ENCODE results near the gene METTL6.

Gene METTL6

GRCh38 chr3:15451216-15452113 is 24.1 kb upstream of the METTL6 start:
- Histone ChIP-seq H3K9me3 (ENCODE audit: control insufficient read depth in 1 of 2, low read length in 2 of 2) (no peaks in the 10 kb centered on the region), H3K4me1 (ENCODE audit: control insufficient read depth in 1 of 2, insufficient read depth in 2 of 2, low read length in 2 of 2) (no peaks in the 10 kb centered on the region), H3K27me3 (ENCODE audit: control insufficient read depth in 1 of 2, insufficient read depth in 2 of 2, low read length in 2 of 2) (no peaks in the 10 kb centered on the region), H3K36me3 (ENCODE audit: control insufficient read depth in 1 of 2, insufficient read depth in 2 of 2, low read length in 2 of 2) (peaks cover 0 to 8% of the 10 kb centered on the region in 2 donors), H3K4me3 (ENCODE audit: low read depth in 1 of 2, low read length in 2 of 2) (no peak overlapping the region), H3K27ac (ENCODE audit: low read depth, low read length) (no peak overlapping the region), H3K9ac (ENCODE audit: low read depth in 1 of 2, low read length in 2 of 2) (no peak overlapping the region)

- Histone ChIP-seq H3K9me3 (ENCODE audit: control insufficient read depth in 1 of 2, low read length in 2 of 2) (no peaks in the 10 kb centered on the region), H3K27me3 (ENCODE audit: control insufficient read depth in 1 of 2, insufficient read depth in 2 of 2, low read length in 2 of 2) (no peaks in the 10 kb centered on the region), H3K4me3 (ENCODE audit: low read depth in 1 of 2, low read length in 2 of 2) (no peak overlapping the region), H3K9ac (ENCODE audit: low read depth in 1 of 2, low read length in 2 of 2) (no peak overlapping the region), H3K27ac (ENCODE audit: low read depth, low read length) (no peak overlapping the region), H3K36me3 (ENCODE audit: control insufficient read depth in 1 of 2, insufficient read depth in 2 of 2, low read length in 2 of 2) (peaks cover 0 to 8% of the 10 kb centered on the region in 2 donors), H3K4me1 (ENCODE audit: control insufficient read depth in 1 of 2, insufficient read depth in 2 of 2, low read length in 2 of 2) (no peaks in the 10 kb centered on the region)
Measured at GRCh38 chr3:15450438-15451215, 23.3 kb upstream of the METTL6 start.

- Histone ChIP-seq H3K9ac (ENCODE audit: low read depth in 1 of 2, low read length in 2 of 2) (no peak overlapping the region), H3K36me3 (ENCODE audit: control insufficient read depth in 1 of 2, insufficient read depth in 2 of 2, low read length in 2 of 2) (peaks cover 0 to 8% of the 10 kb centered on the region in 2 donors)
Measured at GRCh38 chr3:15449489-15450224, 22.3 kb upstream of the METTL6 start.

GRCh38 chr3:15443826-15444524 is 16.6 kb upstream of the METTL6 start:
- Histone ChIP-seq H3K36me3 (ENCODE audit: control insufficient read depth in 1 of 2, insufficient read depth in 2 of 2, low read length in 2 of 2) (peaks cover 14 to 43% of the 10 kb centered on the region in 2 donors), H3K9ac (ENCODE audit: low read depth in 1 of 2, low read length in 2 of 2) (no peak overlapping the region), H3K27ac (ENCODE audit: low read depth, low read length) (no peak overlapping the region)

More at GRCh38 chr3:15449489-15450224, 22.3 kb upstream of the METTL6 start:
- no peak overlapping the region for H3K4me3 ChIP-seq (ENCODE audit: low read depth in 1 of 2, low read length in 2 of 2)
- H3K4me1 ChIP-seq (ENCODE audit: control insufficient read depth in 1 of 2, insufficient read depth in 2 of 2, low read length in 2 of 2) = no peaks in the 10 kb centered on the region
- H3K27me3 ChIP-seq (ENCODE audit: control insufficient read depth in 1 of 2, insufficient read depth in 2 of 2, low read length in 2 of 2) = no peaks in the 10 kb centered on the region
- no peaks in the 10 kb centered on the region for H3K9me3 ChIP-seq (ENCODE audit: control insufficient read depth in 1 of 2, low read length in 2 of 2)
- H3K27ac ChIP-seq (ENCODE audit: low read depth, low read length) = no peak overlapping the region

GRCh38 chr3:15440891-15441290 is 13.5 kb upstream of the METTL6 start:
- Histone ChIP-seq H3K4me3 (ENCODE audit: low read depth in 1 of 2, low read length in 2 of 2) (no peak overlapping the region), H3K9ac (ENCODE audit: low read depth in 1 of 2, low read length in 2 of 2) (no peak overlapping the region), H3K36me3 (ENCODE audit: control insufficient read depth in 1 of 2, insufficient read depth in 2 of 2, low read length in 2 of 2) (peaks cover 25 to 69% of the 10 kb centered on the region in 2 donors), H3K9me3 (ENCODE audit: control insufficient read depth in 1 of 2, low read length in 2 of 2) (no peaks in the 10 kb centered on the region), H3K27me3 (ENCODE audit: control insufficient read depth in 1 of 2, insufficient read depth in 2 of 2, low read length in 2 of 2) (no peaks in the 10 kb centered on the region), H3K27ac (ENCODE audit: low read depth, low read length) (no peak overlapping the region), H3K4me1 (ENCODE audit: control insufficient read depth in 1 of 2, insufficient read depth in 2 of 2, low read length in 2 of 2) (no peaks in the 10 kb centered on the region)

More at GRCh38 chr3:15443826-15444524, 16.6 kb upstream of the METTL6 start:
- H3K4me3 ChIP-seq (ENCODE audit: low read depth in 1 of 2, low read length in 2 of 2) = no peak overlapping the region
- no peaks in the 10 kb centered on the region for H3K27me3 ChIP-seq (ENCODE audit: control insufficient read depth in 1 of 2, insufficient read depth in 2 of 2, low read length in 2 of 2)
- no peaks in the 10 kb centered on the region for H3K9me3 ChIP-seq (ENCODE audit: control insufficient read depth in 1 of 2, low read length in 2 of 2)
- H3K4me1 ChIP-seq (ENCODE audit: control insufficient read depth in 1 of 2, insufficient read depth in 2 of 2, low read length in 2 of 2) = no peaks in the 10 kb centered on the region

- no peaks in the 10 kb centered on the region for H3K9me3 ChIP-seq (ENCODE audit: control insufficient read depth in 1 of 2, low read length in 2 of 2)
- H3K36me3 ChIP-seq (ENCODE audit: control insufficient read depth in 1 of 2, insufficient read depth in 2 of 2, low read length in 2 of 2) = peaks cover 30 to 81% of the 10 kb centered on the region in 2 donors
- H3K27ac ChIP-seq (ENCODE audit: low read depth, low read length) = no peak overlapping the region
- H3K4me3 ChIP-seq (ENCODE audit: low read depth in 1 of 2, low read length in 2 of 2) = no peak overlapping the region
- H3K9ac ChIP-seq (ENCODE audit: low read depth in 1 of 2, low read length in 2 of 2) = no peak overlapping the region
- no peaks in the 10 kb centered on the region for H3K4me1 ChIP-seq (ENCODE audit: control insufficient read depth in 1 of 2, insufficient read depth in 2 of 2, low read length in 2 of 2)
- H3K27me3 ChIP-seq (ENCODE audit: control insufficient read depth in 1 of 2, insufficient read depth in 2 of 2, low read length in 2 of 2) = no peaks in the 10 kb centered on the region
Measured at GRCh38 chr3:15439476-15439875, 12.1 kb upstream of the METTL6 start.

GRCh38 chr3:15438983-15439382 is 11.6 kb upstream of the METTL6 start:
- Histone ChIP-seq H3K27ac (ENCODE audit: low read depth, low read length) (no peak overlapping the region), H3K4me3 (ENCODE audit: low read depth in 1 of 2, low read length in 2 of 2) (no peak overlapping the region), H3K9me3 (ENCODE audit: control insufficient read depth in 1 of 2, low read length in 2 of 2) (no peaks in the 10 kb centered on the region), H3K4me1 (ENCODE audit: control insufficient read depth in 1 of 2, insufficient read depth in 2 of 2, low read length in 2 of 2) (no peaks in the 10 kb centered on the region), H3K9ac (ENCODE audit: low read depth in 1 of 2, low read length in 2 of 2) (no peak overlapping the region), H3K36me3 (ENCODE audit: control insufficient read depth in 1 of 2, insufficient read depth in 2 of 2, low read length in 2 of 2) (peaks cover 35 to 84% of the 10 kb centered on the region in 2 donors), H3K27me3 (ENCODE audit: control insufficient read depth in 1 of 2, insufficient read depth in 2 of 2, low read length in 2 of 2) (no peaks in the 10 kb centered on the region)

GRCh38 chr3:15436246-15436645 is 8.9 kb upstream of the METTL6 start:
- no peak overlapping the region for H3K9ac ChIP-seq (ENCODE audit: low read depth in 1 of 2, low read length in 2 of 2)
- no peak overlapping the region for H3K4me3 ChIP-seq (ENCODE audit: low read depth in 1 of 2, low read length in 2 of 2)
- no peaks in the 10 kb centered on the region for H3K9me3 ChIP-seq (ENCODE audit: control insufficient read depth in 1 of 2, low read length in 2 of 2)
- no peak overlapping the region for H3K27ac ChIP-seq (ENCODE audit: low read depth, low read length)
- H3K27me3 ChIP-seq (ENCODE audit: control insufficient read depth in 1 of 2, insufficient read depth in 2 of 2, low read length in 2 of 2) = no peaks in the 10 kb centered on the region
- H3K36me3 ChIP-seq (ENCODE audit: control insufficient read depth in 1 of 2, insufficient read depth in 2 of 2, low read length in 2 of 2) = peaks cover 47 to 86% of the 10 kb centered on the region in 2 donors
- H3K4me1 ChIP-seq (ENCODE audit: control insufficient read depth in 1 of 2, insufficient read depth in 2 of 2, low read length in 2 of 2) = no peaks in the 10 kb centered on the region

GRCh38 chr3:15434756-15435155 is 7.4 kb upstream of the METTL6 start:
- Histone ChIP-seq H3K9ac (ENCODE audit: low read depth in 1 of 2, low read length in 2 of 2) (no peak overlapping the region), H3K36me3 (ENCODE audit: control insufficient read depth in 1 of 2, insufficient read depth in 2 of 2, low read length in 2 of 2) (peaks cover 44 to 80% of the 10 kb centered on the region in 2 donors), H3K4me1 (ENCODE audit: control insufficient read depth in 1 of 2, insufficient read depth in 2 of 2, low read length in 2 of 2) (no peaks in the 10 kb centered on the region), H3K4me3 (ENCODE audit: low read depth in 1 of 2, low read length in 2 of 2) (no peak overlapping the region), H3K27ac (ENCODE audit: low read depth, low read length) (no peak overlapping the region), H3K27me3 (ENCODE audit: control insufficient read depth in 1 of 2, insufficient read depth in 2 of 2, low read length in 2 of 2) (no peaks in the 10 kb centered on the region), H3K9me3 (ENCODE audit: control insufficient read depth in 1 of 2, low read length in 2 of 2) (no peaks in the 10 kb centered on the region)

Measured in duodenal mucosa (tissue), 2 donors.